GM12873 (cell line): ENCODE measurements around the gene MYO5A.

ENCODE experiments used
- CTCF ChIP-seq: IDR thresholded peaks from 2 replicates; pipeline ENCODE4 v1.5.1; 2012; ENCODE audit warnings: low read depth, mild to moderate bottlenecking, moderate library complexity, low read length, control low read depth; ENCODE audit not compliant: insufficient read depth; ENCODE audit errors: missing control alignments

MYO5A gene

GRCh38 chr15:52424856-52425431 lies 103.7 kb downstream of the MYO5A start:
- no peak for TF ChIP-seq CTCF

- TF ChIP-seq CTCF, result no peak
Observed at GRCh38 chr15:52423852-52424251, 104.8 kb downstream of the MYO5A start.

- no peak for TF ChIP-seq CTCF
Observed at GRCh38 chr15:52422001-52422400, 106.7 kb downstream of the MYO5A start.

GRCh38 chr15:52421029-52421428 lies 107.7 kb downstream of the MYO5A start:
- TF ChIP-seq CTCF, result no peak

- no peak for TF ChIP-seq CTCF
Observed at GRCh38 chr15:52419494-52419893, 109.2 kb downstream of the MYO5A start.

- no peak for TF ChIP-seq CTCF
Observed at GRCh38 chr15:52417957-52418356, 110.7 kb downstream of the MYO5A start.

GRCh38 chr15:52417521-52417920 lies 111.2 kb downstream of the MYO5A start:
- no peak for TF ChIP-seq CTCF
